Peyer's patch (tissue), 4 donors: ENCODE data around the gene PTGES3L.

Experiments
- CTCF ChIP-seq, 6 experiments: fragments of 450-650 bp in 4 of 6; fragments of 200-600 bp in 2 of 6; sonication (generic) in 1 of 6; IDR thresholded peaks; one replicate each; pipeline ENCODE4 v1.5.1; 2017 to 2019; ENCODE audit warnings: antibody characterized with exemption in 6 of 6, mild to moderate bottlenecking in 3 of 6, moderate library complexity in 1 of 6
- POLR2A ChIP-seq, 2 donors: fragments of 450-650 bp; IDR thresholded peaks; one replicate each; pipeline ENCODE4 v1.5.1; 2017; ENCODE audit warnings: antibody characterized with exemption in 2 of 2, mild to moderate bottlenecking in 2 of 2, moderate library complexity in 2 of 2

GRCh38 chr17:42971589-42971988 lies 8.3 kb downstream of the PTGES3L start:
- no peak for TF ChIP-seq CTCF (IDR thresholded peaks at IDR 0.05)
- TF ChIP-seq POLR2A (IDR thresholded peaks at IDR 0.05): no peak
